ENCODE data around the gene UBIAD1. TPM values are rescaled to one million over a fixed set of nuclear protein-coding genes. Genes with fewer than 3 reads are reported as not detected.
A peak's percentile ranks its signal among the peaks of the same experiment; 100 is the strongest.

The UBIAD1 gene
- total and polyA plus RNA-seq, 2 of the 13 experiments (the other 11 are each of a cell fraction or from before 2014, with no cell fraction given), result 16.9 to 20.4 TPM

DNA sequence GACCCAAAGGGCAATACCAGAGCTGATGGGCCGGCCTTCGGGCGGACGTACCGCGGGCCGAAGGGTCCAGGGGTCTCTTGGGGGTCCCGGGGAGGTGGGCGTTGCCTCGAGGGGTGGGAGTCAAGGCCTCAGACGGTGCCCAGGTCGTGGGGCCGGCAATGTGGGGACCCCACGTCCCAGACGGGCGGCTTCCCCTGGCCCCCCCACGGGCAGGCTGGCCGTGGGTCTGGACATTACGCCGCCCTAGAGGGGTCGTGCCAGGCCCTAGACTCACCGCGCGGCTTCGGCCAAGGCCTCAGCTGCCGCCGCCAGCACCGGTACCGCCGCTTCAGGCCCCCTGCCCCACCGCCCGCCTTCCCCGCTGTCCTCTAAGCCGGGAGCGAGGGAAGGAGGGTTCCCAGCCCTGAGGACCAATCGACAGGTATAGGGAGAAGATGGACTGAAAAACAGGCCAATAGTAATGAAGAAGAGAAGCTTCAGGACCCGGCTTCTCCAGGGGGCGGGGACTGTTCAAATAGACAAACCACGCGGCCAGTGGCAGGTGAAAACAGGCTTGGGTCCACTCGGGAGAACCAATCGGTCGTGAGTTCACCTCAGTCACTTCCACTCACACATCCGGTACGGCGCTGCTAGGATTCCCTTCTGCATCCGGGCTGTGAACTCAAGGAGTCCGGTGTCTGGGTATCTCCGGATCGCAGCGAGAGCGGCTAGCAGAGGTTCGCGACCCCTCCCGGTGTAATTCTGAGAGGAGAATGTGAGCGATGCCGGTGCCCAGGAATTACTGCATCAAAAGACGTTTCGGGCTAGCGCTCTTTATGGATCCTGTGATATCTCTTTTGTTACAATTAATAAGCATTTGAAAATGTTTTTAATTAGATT lies 10.6 kb upstream of the UBIAD1 start, which contains the start of gene MTOR (continued):
- TF ChIP-seq, protein P1, sequence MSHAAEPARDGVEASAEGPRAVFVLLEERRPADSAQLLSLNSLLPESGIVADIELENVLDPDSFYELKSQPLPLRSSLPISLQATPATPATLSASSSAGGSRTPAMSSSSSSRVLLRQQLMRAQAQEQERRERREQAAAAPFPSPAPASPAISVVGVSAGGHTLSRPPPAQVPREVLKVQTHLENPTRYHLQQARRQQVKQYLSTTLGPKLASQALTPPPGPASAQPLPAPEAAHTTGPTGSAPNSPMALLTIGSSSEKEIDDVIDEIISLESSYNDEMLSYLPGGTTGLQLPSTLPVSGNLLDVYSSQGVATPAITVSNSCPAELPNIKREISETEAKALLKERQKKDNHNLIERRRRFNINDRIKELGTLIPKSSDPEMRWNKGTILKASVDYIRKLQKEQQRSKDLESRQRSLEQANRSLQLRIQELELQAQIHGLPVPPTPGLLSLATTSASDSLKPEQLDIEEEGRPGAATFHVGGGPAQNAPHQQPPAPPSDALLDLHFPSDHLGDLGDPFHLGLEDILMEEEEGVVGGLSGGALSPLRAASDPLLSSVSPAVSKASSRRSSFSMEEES (CRISPR knock-in tag; IDR thresholded peaks at IDR 0.05), result no peak
- TF ChIP-seq FIP1L1 (IDR thresholded peaks at IDR 0.05; ENCODE audit: borderline replicate concordance, insufficient read depth, low read depth, low read length) (no peak), ZNF143 (CRISPR knock-in tag; IDR thresholded peaks at IDR 0.05) (peak; percentile 68; the same call in 1 of the 2 replicates), SALL2 (CRISPR knock-in tag; IDR thresholded peaks at IDR 0.05) (no peak), SMAD9 (CRISPR knock-in tag; IDR thresholded peaks at IDR 0.05) (no peak), ZNF232 (CRISPR knock-in tag; IDR thresholded peaks at IDR 0.05; ENCODE audit: borderline replicate concordance) (no peak), RFXANK (CRISPR knock-in tag; IDR thresholded peaks at IDR 0.05) (no peak), HOXA9 (CRISPR knock-in tag; IDR thresholded peaks at IDR 0.05; ENCODE audit: borderline replicate concordance) (no peak), ZNF891 (CRISPR knock-in tag; IDR thresholded peaks at IDR 0.05) (peak; percentile 36; the same call in 1 of the 2 replicates), YY1 (IDR thresholded peaks at IDR 0.05; ENCODE audit: insufficient read depth, insufficient replicate concordance, low read depth, low read length) (peak; percentile 80), ZNF431 (CRISPR knock-in tag; IDR thresholded peaks at IDR 0.05; ENCODE audit: borderline replicate concordance, low read depth) (no peak), CC2D1A (CRISPR knock-in tag; IDR thresholded peaks at IDR 0.05) (no peak), NONO (IDR thresholded peaks at IDR 0.05) (no peak), NONO (CRISPR knock-in tag; conservative IDR thresholded peaks at IDR 0.05) (0 out of 2 replicates have a peak, but pooled peaks have one; percentile 61), GATAD1 (CRISPR knock-in tag; IDR thresholded peaks at IDR 0.05) (peak; percentile 97), RNF2 (conservative IDR thresholded peaks at IDR 0.05; ENCODE audit: low read depth) (no peak), FOXO1 (CRISPR knock-in tag; IDR thresholded peaks at IDR 0.05) (no peak; the same call in 1 of the 2 replicates), AKAP8 (CRISPR knock-in tag; IDR thresholded peaks at IDR 0.05) (no peak), ZNF34 (CRISPR knock-in tag; IDR thresholded peaks at IDR 0.05; ENCODE audit: borderline replicate concordance) (no peak), SIN3B (IDR thresholded peaks at IDR 0.05; ENCODE audit: low read length) (peak; percentile 80; the same call in 1 of the 2 replicates), ERF (CRISPR knock-in tag; IDR thresholded peaks at IDR 0.05) (peak; percentile 48), DNMT3B (CRISPR knock-in tag; conservative IDR thresholded peaks at IDR 0.05) (peak; percentile 49; the same call in 1 of the 2 replicates)
- TF ChIP-seq, protein P2, sequence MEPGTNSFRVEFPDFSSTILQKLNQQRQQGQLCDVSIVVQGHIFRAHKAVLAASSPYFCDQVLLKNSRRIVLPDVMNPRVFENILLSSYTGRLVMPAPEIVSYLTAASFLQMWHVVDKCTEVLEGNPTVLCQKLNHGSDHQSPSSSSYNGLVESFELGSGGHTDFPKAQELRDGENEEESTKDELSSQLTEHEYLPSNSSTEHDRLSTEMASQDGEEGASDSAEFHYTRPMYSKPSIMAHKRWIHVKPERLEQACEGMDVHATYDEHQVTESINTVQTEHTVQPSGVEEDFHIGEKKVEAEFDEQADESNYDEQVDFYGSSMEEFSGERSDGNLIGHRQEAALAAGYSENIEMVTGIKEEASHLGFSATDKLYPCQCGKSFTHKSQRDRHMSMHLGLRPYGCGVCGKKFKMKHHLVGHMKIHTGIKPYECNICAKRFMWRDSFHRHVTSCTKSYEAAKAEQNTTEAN (CRISPR knock-in tag; conservative IDR thresholded peaks at IDR 0.05), result 0 out of 2 replicates have a peak, but pooled peaks have one; percentile 30
- TF ChIP-seq, protein P3, sequence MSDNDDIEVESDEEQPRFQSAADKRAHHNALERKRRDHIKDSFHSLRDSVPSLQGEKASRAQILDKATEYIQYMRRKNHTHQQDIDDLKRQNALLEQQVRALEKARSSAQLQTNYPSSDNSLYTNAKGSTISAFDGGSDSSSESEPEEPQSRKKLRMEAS (IDR thresholded peaks at IDR 0.05), result peak; percentile 59
- TF ChIP-seq, protein P4, sequence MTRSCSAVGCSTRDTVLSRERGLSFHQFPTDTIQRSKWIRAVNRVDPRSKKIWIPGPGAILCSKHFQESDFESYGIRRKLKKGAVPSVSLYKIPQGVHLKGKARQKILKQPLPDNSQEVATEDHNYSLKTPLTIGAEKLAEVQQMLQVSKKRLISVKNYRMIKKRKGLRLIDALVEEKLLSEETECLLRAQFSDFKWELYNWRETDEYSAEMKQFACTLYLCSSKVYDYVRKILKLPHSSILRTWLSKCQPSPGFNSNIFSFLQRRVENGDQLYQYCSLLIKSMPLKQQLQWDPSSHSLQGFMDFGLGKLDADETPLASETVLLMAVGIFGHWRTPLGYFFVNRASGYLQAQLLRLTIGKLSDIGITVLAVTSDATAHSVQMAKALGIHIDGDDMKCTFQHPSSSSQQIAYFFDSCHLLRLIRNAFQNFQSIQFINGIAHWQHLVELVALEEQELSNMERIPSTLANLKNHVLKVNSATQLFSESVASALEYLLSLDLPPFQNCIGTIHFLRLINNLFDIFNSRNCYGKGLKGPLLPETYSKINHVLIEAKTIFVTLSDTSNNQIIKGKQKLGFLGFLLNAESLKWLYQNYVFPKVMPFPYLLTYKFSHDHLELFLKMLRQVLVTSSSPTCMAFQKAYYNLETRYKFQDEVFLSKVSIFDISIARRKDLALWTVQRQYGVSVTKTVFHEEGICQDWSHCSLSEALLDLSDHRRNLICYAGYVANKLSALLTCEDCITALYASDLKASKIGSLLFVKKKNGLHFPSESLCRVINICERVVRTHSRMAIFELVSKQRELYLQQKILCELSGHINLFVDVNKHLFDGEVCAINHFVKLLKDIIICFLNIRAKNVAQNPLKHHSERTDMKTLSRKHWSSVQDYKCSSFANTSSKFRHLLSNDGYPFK (CRISPR knock-in tag; IDR thresholded peaks at IDR 0.05; ENCODE audit: borderline replicate concordance), result peak; percentile 73; the same call in 1 of the 2 replicates

All from HepG2 (cell line).